GM21576 (cell line): Measurements from ENCODE around the gene DMRTB1.

Source experiments
- ATAC-seq: cut with Tn5 transposase; IDR thresholded peaks from one replicate; pipeline ENCODE4 v1.9.1; 2021; ENCODE audit warnings: mild to moderate bottlenecking, moderate library complexity; ENCODE audit not compliant: unreplicated experiment

The DMRTB1 gene

DNA sequence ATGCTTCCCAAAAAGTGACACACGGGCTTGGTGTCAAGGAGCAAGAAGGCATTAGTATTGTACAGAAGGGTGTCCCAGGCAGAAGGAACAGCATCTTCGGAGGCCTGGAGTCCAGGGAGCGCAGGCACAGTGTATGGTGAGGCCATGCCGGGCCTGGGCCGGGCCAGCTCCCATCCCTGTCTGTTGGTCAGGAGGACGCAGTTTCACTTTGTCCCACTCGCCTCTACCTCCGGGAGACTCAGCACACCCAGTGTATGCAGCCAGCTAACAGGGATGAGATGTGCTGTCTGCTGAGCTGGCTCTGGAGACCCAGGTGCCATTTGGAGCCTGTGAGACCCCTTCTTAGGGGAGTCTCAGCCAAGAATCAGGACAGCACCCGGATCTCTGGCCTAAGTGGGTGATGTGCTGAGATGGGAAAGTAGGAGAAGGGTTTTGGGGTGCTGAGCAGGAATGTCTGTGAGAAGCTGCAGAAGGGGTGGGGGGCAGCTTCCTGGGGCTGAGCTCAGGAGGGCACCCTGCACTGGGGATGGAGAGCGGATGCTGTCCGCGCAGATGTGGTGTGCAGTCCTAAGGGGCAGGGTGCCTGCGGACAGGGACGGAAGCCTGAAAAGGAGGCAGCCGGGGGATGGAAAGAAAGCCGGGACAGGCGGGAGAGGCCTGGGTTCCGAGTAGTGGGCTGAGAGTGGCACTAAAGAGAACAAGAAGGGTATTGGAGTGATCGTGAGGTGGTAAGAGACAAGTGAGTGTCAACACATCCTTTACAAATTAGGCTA lies 25.7 kb downstream of the DMRTB1 start:
- no peak for ATAC-seq

DNA sequence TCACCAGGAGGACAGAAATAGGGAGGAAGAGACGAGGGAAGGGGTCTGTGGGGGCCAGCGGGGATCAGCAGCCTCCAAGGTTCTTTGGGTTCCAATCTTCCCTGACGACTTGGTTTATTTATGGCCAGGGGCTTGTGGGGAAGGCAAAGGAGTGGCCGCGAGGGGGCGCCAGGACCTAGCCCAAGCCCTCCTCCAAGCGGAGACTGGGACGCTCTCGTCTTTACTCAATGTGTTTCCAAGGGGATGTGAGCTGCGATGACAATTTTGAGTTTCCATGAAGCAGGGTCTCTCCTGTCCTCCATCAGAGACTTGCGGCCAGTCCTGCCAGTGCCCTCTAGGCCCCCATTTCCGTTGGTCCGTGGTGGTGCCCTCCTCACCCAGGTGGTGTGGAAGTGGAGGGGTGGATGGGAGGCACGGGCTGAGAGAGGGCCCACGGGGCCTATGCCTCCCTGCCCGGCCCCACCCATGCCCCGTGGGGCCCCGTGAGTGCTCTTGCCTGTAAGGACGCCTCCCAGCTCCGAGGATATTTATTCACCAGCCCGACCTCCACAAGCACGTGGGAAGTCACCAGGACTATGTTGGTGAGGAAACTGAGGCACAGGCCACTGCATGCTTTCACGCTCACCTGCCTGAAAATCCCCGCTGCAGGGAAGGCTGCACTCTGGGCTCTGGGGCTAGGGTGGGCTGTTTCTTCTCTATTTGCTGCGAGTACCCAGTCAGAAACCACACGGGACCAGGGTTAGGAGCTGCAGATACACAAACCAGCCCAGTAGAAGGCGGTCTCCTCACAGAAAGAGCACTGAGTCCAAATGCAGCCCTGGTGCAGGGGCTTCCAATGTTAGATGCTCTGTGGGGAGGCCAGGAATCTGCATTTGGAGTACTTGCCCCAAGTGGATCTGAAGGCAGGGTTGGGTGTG lies 26.5 kb downstream of the DMRTB1 start:
- no peak for ATAC-seq

DNA sequence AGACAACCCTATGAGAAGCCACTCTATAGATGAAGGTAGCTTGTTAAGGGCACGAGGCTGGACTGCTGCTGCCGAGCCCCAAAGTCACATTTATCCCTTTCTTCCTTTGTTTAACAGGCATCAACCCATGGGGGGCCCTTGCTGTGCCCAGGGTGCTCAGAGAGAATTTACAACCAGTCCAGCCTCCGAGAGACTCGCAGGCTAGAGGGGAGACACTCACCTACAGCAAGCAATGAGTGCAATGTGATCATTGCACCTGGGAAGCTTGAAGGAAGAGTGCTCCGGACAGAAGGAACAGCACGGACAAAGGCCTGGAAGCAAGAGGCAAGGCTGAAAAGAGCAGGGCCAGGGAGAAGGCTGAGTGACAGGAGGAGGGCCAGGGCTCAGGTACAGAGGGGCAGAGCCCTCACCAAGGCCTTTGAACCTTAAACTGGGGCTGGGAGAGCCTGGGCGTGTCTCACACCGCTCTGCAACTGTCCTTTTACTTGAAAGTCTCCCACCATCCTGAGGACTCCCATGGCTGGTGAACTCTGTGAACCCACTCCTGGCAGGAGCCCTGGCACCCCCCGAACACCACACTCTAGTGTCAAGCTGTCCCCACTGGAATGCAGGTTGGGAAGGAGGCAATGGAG lies 27.3 kb downstream of the DMRTB1 start:
- no peak for ATAC-seq

- no peak for ATAC-seq
Measured at GRCh38 chr1:53490351-53490750, 31.2 kb downstream of the DMRTB1 start.

GRCh38 chr1:53495633-53496345 lies 36.6 kb downstream of the DMRTB1 start:
- no peak for ATAC-seq

- ATAC-seq = no peak
Measured at GRCh38 chr1:53498555-53499131, 39.4 kb downstream of the DMRTB1 start.

- no peak for ATAC-seq
Measured at GRCh38 chr1:53499257-53500203, 40.3 kb downstream of the DMRTB1 start.

DNA sequence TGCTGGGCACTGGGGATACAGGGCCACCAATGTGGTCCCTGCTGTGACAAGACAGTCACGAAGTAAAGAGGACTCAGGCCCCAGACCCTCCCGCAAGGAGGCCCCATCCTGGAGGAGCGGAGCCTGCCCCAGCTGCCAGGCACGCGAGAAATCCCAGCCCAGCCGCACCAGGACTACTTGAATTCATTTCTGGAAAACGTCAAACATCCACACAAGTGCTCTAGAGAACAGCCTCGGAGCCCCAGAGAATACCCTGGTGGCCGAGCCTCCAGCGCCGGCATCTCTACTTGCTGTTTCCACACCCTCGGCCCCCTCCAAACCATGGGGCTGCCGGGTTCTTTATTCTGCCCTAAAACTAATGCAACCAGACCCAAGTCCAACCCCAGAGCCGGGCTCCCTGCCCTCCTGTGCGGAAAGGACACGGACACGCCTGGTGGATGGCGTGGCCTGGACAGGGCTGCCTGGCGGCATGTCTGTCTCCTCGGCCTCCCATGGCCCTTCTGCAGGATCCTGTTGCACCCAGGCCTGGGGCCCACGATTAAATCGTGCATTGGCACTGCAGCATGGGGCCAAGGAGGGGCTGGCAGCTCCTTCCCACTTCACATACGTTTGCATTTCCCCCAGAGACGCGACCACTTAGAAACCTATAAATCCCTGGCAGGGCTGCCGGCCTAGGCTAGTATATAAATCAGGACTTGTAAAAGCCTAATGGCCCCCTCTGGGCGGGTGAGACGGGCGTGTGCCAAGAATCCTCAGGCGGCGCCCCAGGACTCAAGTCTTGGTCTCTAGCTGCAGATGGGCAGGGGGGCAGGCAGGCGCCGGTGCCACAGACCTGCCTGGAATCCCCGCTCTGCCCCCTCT lies 41.2 kb downstream of the DMRTB1 start:
- ATAC-seq = no peak

GRCh38 chr1:53501065-53502005 lies 42.1 kb downstream of the DMRTB1 start:
- no peak for ATAC-seq

GRCh38 chr1:53502641-53503432 lies 43.6 kb downstream of the DMRTB1 start:
- no peak for ATAC-seq

GRCh38 chr1:53503433-53504217 lies 44.4 kb downstream of the DMRTB1 start:
- ATAC-seq = no peak

DNA sequence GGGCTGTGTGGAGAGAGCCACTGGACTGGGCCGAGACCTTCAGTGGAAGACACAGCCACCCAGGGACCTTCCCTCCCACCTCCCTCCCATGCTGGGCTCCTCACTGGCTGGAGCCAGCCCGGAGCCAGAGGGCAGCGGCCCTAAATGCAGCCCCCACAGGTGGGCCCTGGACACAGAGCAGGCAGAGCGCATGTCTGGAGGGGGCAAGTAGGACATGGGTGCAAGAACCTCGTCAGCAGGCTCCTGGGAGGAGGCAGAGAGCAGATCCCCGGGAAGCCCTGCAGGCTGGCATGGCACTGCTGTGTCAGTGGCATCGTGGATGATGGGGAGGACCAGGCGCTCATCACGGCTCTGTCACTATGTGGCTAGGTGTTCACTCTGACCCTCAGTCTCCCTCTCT lies 45.7 kb downstream of the DMRTB1 start:
- ATAC-seq = no peak

GRCh38 chr1:53505401-53505800 lies 46.2 kb downstream of the DMRTB1 start:
- ATAC-seq = no peak

- no peak for ATAC-seq
Measured at GRCh38 chr1:53505891-53506290, 46.7 kb downstream of the DMRTB1 start.

DNA sequence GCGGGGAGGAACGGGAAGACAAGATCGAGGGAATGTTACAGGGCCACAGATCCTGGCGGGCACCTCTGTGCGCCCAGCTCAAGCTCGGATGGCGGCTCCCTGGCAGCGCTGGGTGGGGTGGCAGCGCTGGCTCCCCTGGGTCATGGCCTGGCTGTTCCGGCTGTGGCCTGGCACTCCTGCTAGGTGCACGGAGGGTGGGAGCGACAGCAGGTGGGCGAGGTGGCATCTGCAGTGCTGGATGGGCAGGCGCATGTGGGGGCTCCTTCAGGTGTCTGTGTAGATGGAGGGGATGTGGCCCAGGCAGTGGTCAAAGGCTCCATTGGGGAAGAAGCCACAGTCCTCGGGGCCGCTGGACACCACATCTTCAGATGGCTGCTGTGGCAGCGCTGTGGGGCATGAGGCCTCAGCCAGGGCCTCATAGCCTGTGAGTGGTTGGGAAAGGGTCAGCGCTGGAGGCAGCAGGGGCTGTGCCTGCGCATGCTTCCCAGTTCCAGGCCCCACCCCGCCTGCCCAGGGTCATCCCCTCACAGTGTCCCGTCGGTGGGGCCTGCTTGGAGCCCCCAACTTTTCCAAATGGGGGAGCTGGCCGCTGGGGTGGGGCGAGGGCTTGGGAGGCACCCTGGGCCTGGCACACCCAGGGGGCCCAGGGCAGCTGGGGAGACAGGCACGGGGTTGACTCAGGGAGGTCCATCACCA lies 47.3 kb downstream of the DMRTB1 start:
- no peak for ATAC-seq
